IPS-15b (cell line): ENCODE measurements around the gene AUTS2.

Experiments used
- H3K27me3 ChIP-seq: one replicate; pipeline ENCODE4 v1.6.1; 2013; ENCODE audit warnings: low read length; ENCODE audit not compliant: control insufficient read depth, insufficient read depth
- H3K36me3 ChIP-seq: one replicate; pipeline ENCODE4 v1.6.1; 2013; ENCODE audit warnings: low read length; ENCODE audit not compliant: control insufficient read depth, insufficient read depth
- H3K4me1 ChIP-seq: one replicate; pipeline ENCODE4 v1.6.1; 2013; ENCODE audit warnings: mild to moderate bottlenecking, low read length; ENCODE audit not compliant: control insufficient read depth, insufficient read depth
- H3K4me3 ChIP-seq: one replicate; pipeline ENCODE4 v1.5.1; 2013; ENCODE audit warnings: low read depth, low read length
- H3K9ac ChIP-seq: one replicate; pipeline ENCODE4 v1.6.1; 2013; ENCODE audit warnings: low read depth, mild to moderate bottlenecking, low read length
- H3K9me3 ChIP-seq: one replicate; pipeline ENCODE4 v1.6.1; 2013; ENCODE audit warnings: mild to moderate bottlenecking, low read length; ENCODE audit not compliant: control insufficient read depth, insufficient read depth

The AUTS2 gene

GRCh38 chr7:69843653-69844052, 245.4 kb downstream of the AUTS2 start:
- no peak overlapping the region for H3K9ac ChIP-seq
- peaks cover 3% of the 10 kb centered on the region for H3K27me3 ChIP-seq
- H3K9me3 ChIP-seq, result no peaks in the 10 kb centered on the region
- no peaks in the 10 kb centered on the region for H3K36me3 ChIP-seq
- H3K4me1 ChIP-seq, result peaks cover 21% of the 10 kb centered on the region
- H3K4me3 ChIP-seq, result no peak overlapping the region

GRCh38 chr7:69844264-69844868, 246.1 kb downstream of the AUTS2 start:
- Histone ChIP-seq H3K36me3 (no peaks in the 10 kb centered on the region), H3K9ac (no peak overlapping the region), H3K9me3 (no peaks in the 10 kb centered on the region), H3K27me3 (peaks cover 3% of the 10 kb centered on the region), H3K4me1 (peaks cover 14% of the 10 kb centered on the region), H3K4me3 (no peak overlapping the region)

- peaks cover 3% of the 10 kb centered on the region for H3K27me3 ChIP-seq
- H3K9ac ChIP-seq, result no peak overlapping the region
- H3K4me3 ChIP-seq, result no peak overlapping the region
- no peaks in the 10 kb centered on the region for H3K36me3 ChIP-seq
- H3K4me1 ChIP-seq, result peaks cover 4% of the 10 kb centered on the region
- H3K9me3 ChIP-seq, result no peaks in the 10 kb centered on the region
Measured at GRCh38 chr7:69845721-69846495, 247.6 kb downstream of the AUTS2 start.

GRCh38 chr7:69847921-69848612, 249.8 kb downstream of the AUTS2 start:
- Histone ChIP-seq H3K9me3 (no peaks in the 10 kb centered on the region), H3K27me3 (peaks cover 3% of the 10 kb centered on the region), H3K4me3 (no peak overlapping the region), H3K36me3 (no peaks in the 10 kb centered on the region), H3K4me1 (no peaks in the 10 kb centered on the region), H3K9ac (no peak overlapping the region)

- Histone ChIP-seq H3K4me3 (no peak overlapping the region), H3K9ac (no peak overlapping the region), H3K4me1 (no peaks in the 10 kb centered on the region), H3K36me3 (no peaks in the 10 kb centered on the region), H3K27me3 (peaks cover 3% of the 10 kb centered on the region), H3K9me3 (no peaks in the 10 kb centered on the region)
Measured at GRCh38 chr7:69849268-69849667, 251.0 kb downstream of the AUTS2 start.

- H3K36me3 ChIP-seq, result no peaks in the 10 kb centered on the region
- no peaks in the 10 kb centered on the region for H3K27me3 ChIP-seq
- H3K4me3 ChIP-seq, result no peak overlapping the region
- H3K4me1 ChIP-seq, result peaks cover 5% of the 10 kb centered on the region
- H3K9me3 ChIP-seq, result no peaks in the 10 kb centered on the region
- H3K9ac ChIP-seq, result no peak overlapping the region
Measured at GRCh38 chr7:69857014-69857413, 258.7 kb downstream of the AUTS2 start.

- Histone ChIP-seq H3K36me3 (no peaks in the 10 kb centered on the region), H3K9ac (no peak overlapping the region), H3K9me3 (no peaks in the 10 kb centered on the region), H3K4me1 (peaks cover 9% of the 10 kb centered on the region), H3K27me3 (no peaks in the 10 kb centered on the region), H3K4me3 (no peak overlapping the region)
Measured at GRCh38 chr7:69858471-69858870, 260.2 kb downstream of the AUTS2 start.

- Histone ChIP-seq H3K9me3 (no peaks in the 10 kb centered on the region), H3K36me3 (no peaks in the 10 kb centered on the region), H3K4me3 (no peak overlapping the region), H3K4me1 (peaks cover 9% of the 10 kb centered on the region), H3K27me3 (no peaks in the 10 kb centered on the region), H3K9ac (no peak overlapping the region)
Measured at GRCh38 chr7:69859342-69859741, 261.1 kb downstream of the AUTS2 start.

GRCh38 chr7:69860486-69860885, 262.2 kb downstream of the AUTS2 start:
- H3K9me3 ChIP-seq, result no peaks in the 10 kb centered on the region
- H3K36me3 ChIP-seq, result no peaks in the 10 kb centered on the region
- no peak overlapping the region for H3K4me3 ChIP-seq
- no peaks in the 10 kb centered on the region for H3K27me3 ChIP-seq
- peaks cover 9% of the 10 kb centered on the region for H3K4me1 ChIP-seq
- no peak overlapping the region for H3K9ac ChIP-seq

GRCh38 chr7:69860941-69861622, 262.8 kb downstream of the AUTS2 start:
- Histone ChIP-seq H3K9ac (no peak overlapping the region), H3K36me3 (no peaks in the 10 kb centered on the region), H3K4me3 (no peak overlapping the region), H3K27me3 (no peaks in the 10 kb centered on the region), H3K9me3 (no peaks in the 10 kb centered on the region), H3K4me1 (peaks cover 9% of the 10 kb centered on the region)

GRCh38 chr7:69862413-69863064, 264.3 kb downstream of the AUTS2 start:
- H3K9me3 ChIP-seq, result no peaks in the 10 kb centered on the region
- H3K9ac ChIP-seq, result no peak overlapping the region
- peaks cover 9% of the 10 kb centered on the region for H3K4me1 ChIP-seq
- no peaks in the 10 kb centered on the region for H3K36me3 ChIP-seq
- no peaks in the 10 kb centered on the region for H3K27me3 ChIP-seq
- H3K4me3 ChIP-seq, result no peak overlapping the region
